ENCODE measurements around the gene SBSN. TPM values are rescaled to one million over a fixed set of nuclear protein-coding genes. Genes with fewer than 3 reads are reported as not detected.

SBSN gene
- total RNA-seq, 1 experiment from 2014 or later = not detected

DNA sequence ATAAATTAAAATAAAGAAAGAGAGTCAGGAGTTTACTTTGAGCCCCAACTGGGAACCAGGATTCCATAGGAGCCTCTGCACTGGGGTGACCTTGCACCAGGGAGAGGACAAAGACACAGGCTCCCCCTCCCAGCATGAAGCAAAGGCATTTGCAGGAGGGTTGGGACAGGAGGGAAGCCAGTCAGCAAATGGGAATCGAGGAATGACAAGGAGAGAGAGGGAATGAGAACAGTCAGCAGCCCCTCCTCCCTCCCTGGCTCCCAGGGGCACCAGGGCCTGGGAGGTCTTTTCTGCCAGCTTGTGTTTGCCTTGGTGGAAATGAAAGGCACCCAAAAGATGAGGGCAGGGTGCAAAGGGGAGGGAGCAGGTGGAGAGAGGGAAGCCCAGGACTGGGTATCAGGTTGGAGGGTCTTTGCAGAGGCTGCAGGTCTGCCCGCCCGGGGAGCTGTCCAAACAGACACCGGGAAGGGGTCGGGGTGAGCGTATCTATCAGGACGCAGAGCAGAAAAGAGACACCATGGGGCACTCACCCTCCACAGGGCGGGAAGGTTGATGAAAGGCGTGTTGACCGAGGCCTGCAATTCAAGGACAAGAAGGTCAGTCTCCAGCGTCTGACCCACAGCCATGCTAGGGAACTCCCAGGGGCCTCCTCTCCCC is 3.8 kb downstream of the SBSN start:
- no peak for DNase-seq
- CTCF ChIA-PET = no interaction called here
- H3K4me3 Mint-ChIP-seq (ENCODE audit: low read depth, unreplicated experiment) = no peak overlapping the region
- peaks cover 3% of the 10 kb centered on the region for H3K36me3 Mint-ChIP-seq (ENCODE audit: insufficient read depth, unreplicated experiment)
- H3K27ac Mint-ChIP-seq (ENCODE audit: unreplicated experiment) = no peak overlapping the region
- BruUV-seq (replicated peaks) = no TSS peak
- intact Hi-C loops (cut with micrococcal nuclease; ENCODE audit: unreplicated experiment) = no loop called here
- TF ChIP-seq, protein P1, sequence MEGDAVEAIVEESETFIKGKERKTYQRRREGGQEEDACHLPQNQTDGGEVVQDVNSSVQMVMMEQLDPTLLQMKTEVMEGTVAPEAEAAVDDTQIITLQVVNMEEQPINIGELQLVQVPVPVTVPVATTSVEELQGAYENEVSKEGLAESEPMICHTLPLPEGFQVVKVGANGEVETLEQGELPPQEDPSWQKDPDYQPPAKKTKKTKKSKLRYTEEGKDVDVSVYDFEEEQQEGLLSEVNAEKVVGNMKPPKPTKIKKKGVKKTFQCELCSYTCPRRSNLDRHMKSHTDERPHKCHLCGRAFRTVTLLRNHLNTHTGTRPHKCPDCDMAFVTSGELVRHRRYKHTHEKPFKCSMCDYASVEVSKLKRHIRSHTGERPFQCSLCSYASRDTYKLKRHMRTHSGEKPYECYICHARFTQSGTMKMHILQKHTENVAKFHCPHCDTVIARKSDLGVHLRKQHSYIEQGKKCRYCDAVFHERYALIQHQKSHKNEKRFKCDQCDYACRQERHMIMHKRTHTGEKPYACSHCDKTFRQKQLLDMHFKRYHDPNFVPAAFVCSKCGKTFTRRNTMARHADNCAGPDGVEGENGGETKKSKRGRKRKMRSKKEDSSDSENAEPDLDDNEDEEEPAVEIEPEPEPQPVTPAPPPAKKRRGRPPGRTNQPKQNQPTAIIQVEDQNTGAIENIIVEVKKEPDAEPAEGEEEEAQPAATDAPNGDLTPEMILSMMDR (IDR thresholded peaks at IDR 0.05; ENCODE audit: unreplicated experiment) = no peak
- peaks cover 6% of the 10 kb centered on the region for H3K4me1 Mint-ChIP-seq (ENCODE audit: low read depth, unreplicated experiment)
- no peaks in the 10 kb centered on the region for H3K9me3 Mint-ChIP-seq (ENCODE audit: low read depth, unreplicated experiment)
- H3K27me3 Mint-ChIP-seq (ENCODE audit: unreplicated experiment) = peaks cover 76% of the 10 kb centered on the region

GRCh38 chr19:35522745-35523327 is 5.3 kb downstream of the SBSN start:
- H3K27ac Mint-ChIP-seq (ENCODE audit: unreplicated experiment) = no peak overlapping the region
- H3K9me3 Mint-ChIP-seq (ENCODE audit: low read depth, unreplicated experiment) = no peaks in the 10 kb centered on the region
- intact Hi-C loops (cut with micrococcal nuclease; ENCODE audit: unreplicated experiment) = no loop called here
- no TSS peak for BruUV-seq (replicated peaks)
- CTCF ChIA-PET = interaction anchor here (0.6 to 1.2 kb wide), 2 partner anchors 12 to 19 kb away, joined by 4 to 5 read pairs; no protein-coding TSS in a partner anchor
- no peak overlapping the region for H3K4me3 Mint-ChIP-seq (ENCODE audit: low read depth, unreplicated experiment)
- H3K27me3 Mint-ChIP-seq (ENCODE audit: unreplicated experiment) = peaks cover 67% of the 10 kb centered on the region
- H3K36me3 Mint-ChIP-seq (ENCODE audit: insufficient read depth, unreplicated experiment) = peaks cover 4% of the 10 kb centered on the region
- peaks cover 9% of the 10 kb centered on the region for H3K4me1 Mint-ChIP-seq (ENCODE audit: low read depth, unreplicated experiment)
- TF ChIP-seq, protein P1 (IDR thresholded peaks at IDR 0.05; ENCODE audit: unreplicated experiment) = no peak
- DNase-seq = no peak

- Mint-ChIP-seq H3K36me3 (ENCODE audit: insufficient read depth, unreplicated experiment) (peaks cover 4% of the 10 kb centered on the region), H3K27ac (ENCODE audit: unreplicated experiment) (no peak overlapping the region), H3K9me3 (ENCODE audit: low read depth, unreplicated experiment) (no peaks in the 10 kb centered on the region), H3K4me1 (ENCODE audit: low read depth, unreplicated experiment) (peaks cover 9% of the 10 kb centered on the region), H3K4me3 (ENCODE audit: low read depth, unreplicated experiment) (no peak overlapping the region), H3K27me3 (ENCODE audit: unreplicated experiment) (peaks cover 51% of the 10 kb centered on the region)
- CTCF ChIA-PET = interaction anchor here (1.1 kb wide), 1 partner anchor 11 kb away, joined by 3 read pairs; no protein-coding TSS in a partner anchor
- intact Hi-C loops (cut with micrococcal nuclease; ENCODE audit: unreplicated experiment) = no loop called here
- BruUV-seq (replicated peaks) = no TSS peak
- TF ChIP-seq, protein P1 (IDR thresholded peaks at IDR 0.05; ENCODE audit: unreplicated experiment) = no peak
- no peak for DNase-seq
These were observed 6.9 kb downstream of the SBSN start for GRCh38 chr19:35521124-35521743.

- Mint-ChIP-seq H3K4me3 (ENCODE audit: low read depth, unreplicated experiment) (no peak overlapping the region), H3K27ac (ENCODE audit: unreplicated experiment) (no peak overlapping the region), H3K27me3 (ENCODE audit: unreplicated experiment) (peaks cover 43% of the 10 kb centered on the region), H3K36me3 (ENCODE audit: insufficient read depth, unreplicated experiment) (peaks cover 4% of the 10 kb centered on the region), H3K9me3 (ENCODE audit: low read depth, unreplicated experiment) (no peaks in the 10 kb centered on the region), H3K4me1 (ENCODE audit: low read depth, unreplicated experiment) (peaks cover 10% of the 10 kb centered on the region)
- intact Hi-C loops (cut with micrococcal nuclease; ENCODE audit: unreplicated experiment) = no loop called here
- BruUV-seq (replicated peaks) = no TSS peak
- TF ChIP-seq, protein P1 (IDR thresholded peaks at IDR 0.05; ENCODE audit: unreplicated experiment) = no peak
- DNase-seq = peak; percentile 35
- CTCF ChIA-PET = no interaction called here
These were observed 8.8 kb downstream of the SBSN start for GRCh38 chr19:35519291-35519690.

Data from Calu3 (cell line).